H1 (cell line): ENCODE measurements around the gene WDR59.

Experiments
- GABPA ChIP-seq: IDR thresholded peaks from 2 replicates; pipeline ENCODE4 v1.6.1; 2011; ENCODE audit warnings: mild to moderate bottlenecking, low read length, moderate library complexity, borderline replicate concordance; ENCODE audit not compliant: insufficient read depth
- POLR2A ChIP-seq, 2 experiments: IDR thresholded peaks; 1 replicate in 1 of 2; 2 replicates in 1 of 2; pipeline ENCODE4 v1.6.1; 2011; ENCODE audit warnings: low read depth in 2 of 2, low read length in 2 of 2, mild to moderate bottlenecking in 2 of 2; ENCODE audit errors: control extremely low read depth in 1 of 2
- POLR2AphosphoS5 ChIP-seq: IDR thresholded peaks from 2 replicates; pipeline ENCODE4 v1.6.1; 2011; ENCODE audit warnings: low read depth, low read length
- POU5F1 ChIP-seq: IDR thresholded peaks from 2 replicates; pipeline ENCODE4 v1.6.1; 2011; ENCODE audit warnings: low read depth, mild to moderate bottlenecking, low read length, moderate library complexity
- SIN3A ChIP-seq, 2 experiments: IDR thresholded peaks in 1 of 2; conservative IDR thresholded peaks in 1 of 2; 2 replicates each; pipeline ENCODE4 v1.6.1; 2011 to 2012; ENCODE audit warnings: low read length in 2 of 2, improper control_type of control experiment in 1 of 2, low read depth in 1 of 2, mild to moderate bottlenecking in 1 of 2
- SIRT6 ChIP-seq: IDR thresholded peaks from one replicate; pipeline ENCODE4 v1.7.1; 2012; ENCODE audit warnings: low read length, inconsistent platforms
- SUZ12 ChIP-seq: fragments of 200-600 bp; sonication (generic); IDR thresholded peaks from 2 replicates; pipeline ENCODE4 v1.6.1; 2012; ENCODE audit warnings: mild to moderate bottlenecking, inconsistent platforms, low read length, moderate library complexity, mixed read lengths
- ZNF274 ChIP-seq: IDR thresholded peaks from 2 replicates; pipeline ENCODE4 v1.7.0; 2012; ENCODE audit warnings: low read length, borderline replicate concordance; ENCODE audit errors: extremely low read depth
- TF ChIP-seq, protein P1 (sequence below), 3 experiments: IDR thresholded peaks; 1 replicate in 2 of 3; 2 replicates in 1 of 3; pipeline versions ENCODE4 v1.5.1 to v1.6.1; 2011; ENCODE audit warnings: low read length in 3 of 3, mild to moderate bottlenecking in 3 of 3, inconsistent platforms in 2 of 3, low read depth in 1 of 3, moderate library complexity in 1 of 3; ENCODE audit not compliant: insufficient read depth in 1 of 3; ENCODE audit errors: control extremely low read depth in 1 of 3
- TF ChIP-seq, protein P2 (sequence below): IDR thresholded peaks from 2 replicates; pipeline ENCODE4 v1.6.1; 2012; ENCODE audit warnings: inconsistent platforms
- TF ChIP-seq, protein P3 (sequence below): IDR thresholded peaks from 2 replicates; pipeline ENCODE4 v1.6.1; 2011; ENCODE audit warnings: low read depth, mild to moderate bottlenecking, low read length; ENCODE audit not compliant: insufficient read depth
- TF ChIP-seq, protein P4 (sequence below): IDR thresholded peaks from 2 replicates; pipeline ENCODE4 v1.6.1; 2011; ENCODE audit warnings: low read length, improper control_type of control experiment

DNA sequence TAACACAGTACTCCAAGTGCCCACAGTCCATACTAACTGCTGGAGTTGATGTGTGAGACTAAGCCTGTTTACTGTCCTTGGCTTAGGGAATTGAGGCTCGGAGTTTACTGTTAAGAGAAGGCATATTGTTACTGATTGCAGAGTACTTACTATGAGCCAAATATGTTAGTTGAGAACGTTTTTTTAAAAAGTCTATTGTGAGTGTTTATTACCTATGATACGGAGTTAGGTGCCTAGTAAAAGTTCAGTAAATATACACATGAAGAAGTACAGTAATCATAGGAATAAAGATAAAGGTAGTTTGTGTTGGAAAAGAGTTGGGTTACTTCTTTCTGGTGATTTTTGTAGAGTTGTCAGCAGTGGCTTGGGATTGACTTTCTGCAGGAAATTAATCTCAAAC, 39.3 kb upstream of the WDR59 start:
- TF ChIP-seq GABPA (no peak), SIRT6 (no peak), ZNF274 (no peak), POLR2AphosphoS5 (no peak), POLR2A (IDR thresholded peaks at IDR 0.05; ENCODE audit: control extremely low read depth in 1 of 2, low read depth in 2 of 2, low read length in 2 of 2) (no peak), POU5F1 (no peak), SUZ12 (no peak), SIN3A (conservative IDR thresholded peaks at IDR 0.05 in 1 of 2, IDR thresholded peaks at IDR 0.05 in 1 of 2; ENCODE audit: low read depth in 1 of 2, low read length in 2 of 2) (no peak)
- TF ChIP-seq, protein P1, sequence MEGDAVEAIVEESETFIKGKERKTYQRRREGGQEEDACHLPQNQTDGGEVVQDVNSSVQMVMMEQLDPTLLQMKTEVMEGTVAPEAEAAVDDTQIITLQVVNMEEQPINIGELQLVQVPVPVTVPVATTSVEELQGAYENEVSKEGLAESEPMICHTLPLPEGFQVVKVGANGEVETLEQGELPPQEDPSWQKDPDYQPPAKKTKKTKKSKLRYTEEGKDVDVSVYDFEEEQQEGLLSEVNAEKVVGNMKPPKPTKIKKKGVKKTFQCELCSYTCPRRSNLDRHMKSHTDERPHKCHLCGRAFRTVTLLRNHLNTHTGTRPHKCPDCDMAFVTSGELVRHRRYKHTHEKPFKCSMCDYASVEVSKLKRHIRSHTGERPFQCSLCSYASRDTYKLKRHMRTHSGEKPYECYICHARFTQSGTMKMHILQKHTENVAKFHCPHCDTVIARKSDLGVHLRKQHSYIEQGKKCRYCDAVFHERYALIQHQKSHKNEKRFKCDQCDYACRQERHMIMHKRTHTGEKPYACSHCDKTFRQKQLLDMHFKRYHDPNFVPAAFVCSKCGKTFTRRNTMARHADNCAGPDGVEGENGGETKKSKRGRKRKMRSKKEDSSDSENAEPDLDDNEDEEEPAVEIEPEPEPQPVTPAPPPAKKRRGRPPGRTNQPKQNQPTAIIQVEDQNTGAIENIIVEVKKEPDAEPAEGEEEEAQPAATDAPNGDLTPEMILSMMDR (IDR thresholded peaks at IDR 0.05; ENCODE audit: control extremely low read depth in 1 of 3, insufficient read depth in 1 of 3, low read depth in 1 of 3, low read length in 3 of 3) = no peak
- TF ChIP-seq, protein P2, sequence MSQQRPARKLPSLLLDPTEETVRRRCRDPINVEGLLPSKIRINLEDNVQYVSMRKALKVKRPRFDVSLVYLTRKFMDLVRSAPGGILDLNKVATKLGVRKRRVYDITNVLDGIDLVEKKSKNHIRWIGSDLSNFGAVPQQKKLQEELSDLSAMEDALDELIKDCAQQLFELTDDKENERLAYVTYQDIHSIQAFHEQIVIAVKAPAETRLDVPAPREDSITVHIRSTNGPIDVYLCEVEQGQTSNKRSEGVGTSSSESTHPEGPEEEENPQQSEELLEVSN = no peak
- TF ChIP-seq, protein P3, sequence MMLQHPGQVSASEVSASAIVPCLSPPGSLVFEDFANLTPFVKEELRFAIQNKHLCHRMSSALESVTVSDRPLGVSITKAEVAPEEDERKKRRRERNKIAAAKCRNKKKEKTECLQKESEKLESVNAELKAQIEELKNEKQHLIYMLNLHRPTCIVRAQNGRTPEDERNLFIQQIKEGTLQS = no peak
- TF ChIP-seq, protein P4, sequence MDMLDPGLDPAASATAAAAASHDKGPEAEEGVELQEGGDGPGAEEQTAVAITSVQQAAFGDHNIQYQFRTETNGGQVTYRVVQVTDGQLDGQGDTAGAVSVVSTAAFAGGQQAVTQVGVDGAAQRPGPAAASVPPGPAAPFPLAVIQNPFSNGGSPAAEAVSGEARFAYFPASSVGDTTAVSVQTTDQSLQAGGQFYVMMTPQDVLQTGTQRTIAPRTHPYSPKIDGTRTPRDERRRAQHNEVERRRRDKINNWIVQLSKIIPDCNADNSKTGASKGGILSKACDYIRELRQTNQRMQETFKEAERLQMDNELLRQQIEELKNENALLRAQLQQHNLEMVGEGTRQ = no peak
